ENCODE results near the gene SEMA3A. TPM values are rescaled to one million over a fixed set of nuclear protein-coding genes. Genes with fewer than 3 reads are reported as not detected.
"Not testable (repeated sequence)": the region's sequence is repeated elsewhere in the genome, so short reads cannot be mapped to it uniquely, and the experiment has no call there.

SEMA3A gene
- 1.00 TPM for total RNA-seq
- long read RNA-seq, partial matches to known transcripts = 0 of 1 reads
- long read RNA-seq, other reads (novel, unspliced or antisense) = 1 of 1 reads

DNA sequence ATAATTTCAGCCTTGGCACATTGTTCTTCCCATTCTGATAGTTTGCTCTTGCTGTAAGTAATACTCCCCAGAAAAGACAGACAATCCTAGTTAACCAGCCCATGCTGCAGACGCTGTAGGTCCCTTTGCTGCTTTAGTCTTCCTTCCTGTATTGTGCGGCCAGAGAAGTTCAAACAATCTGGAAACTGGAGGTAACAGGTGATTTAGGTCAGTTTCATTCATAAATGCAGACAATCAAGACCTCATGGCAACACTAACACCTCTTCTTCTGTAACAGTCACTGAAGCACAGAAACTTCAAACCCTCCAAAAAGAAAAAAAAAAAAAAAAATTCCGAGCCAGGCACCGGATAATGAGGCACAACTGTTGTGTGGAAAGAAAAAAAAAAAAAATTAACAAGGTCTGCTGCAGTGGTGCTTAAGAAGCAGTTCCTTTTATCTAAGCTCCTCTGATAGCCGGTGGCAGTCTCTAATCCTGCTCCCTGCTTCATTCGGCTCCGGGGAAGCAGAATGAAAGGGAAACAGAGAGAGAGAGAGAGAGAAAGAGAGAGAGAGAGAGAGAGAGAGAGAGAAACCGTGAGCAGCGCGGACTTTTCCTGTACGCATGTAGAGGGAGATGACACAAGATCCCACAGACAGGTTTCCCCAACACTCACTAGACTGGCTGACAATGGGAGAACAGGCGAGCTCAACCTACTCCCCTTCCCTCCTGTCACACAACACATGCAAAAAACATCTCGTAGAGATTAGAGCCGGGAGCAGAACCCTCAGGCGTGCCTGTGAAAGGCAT lies at the start of gene SEMA3A:
SEMA3A (minus strand) TSS at position 306 of the 788 bp plus-strand sequence; CDS start at position 103, 203 bp downstream.
- intact Hi-C loops (cut with DNase I) = loop anchor here (10.0 kb wide), 1 partner anchor 830 kb away; no protein-coding TSS in a partner anchor
- no peak for DNase-seq (ENCODE audit: low spot score)

DNA sequence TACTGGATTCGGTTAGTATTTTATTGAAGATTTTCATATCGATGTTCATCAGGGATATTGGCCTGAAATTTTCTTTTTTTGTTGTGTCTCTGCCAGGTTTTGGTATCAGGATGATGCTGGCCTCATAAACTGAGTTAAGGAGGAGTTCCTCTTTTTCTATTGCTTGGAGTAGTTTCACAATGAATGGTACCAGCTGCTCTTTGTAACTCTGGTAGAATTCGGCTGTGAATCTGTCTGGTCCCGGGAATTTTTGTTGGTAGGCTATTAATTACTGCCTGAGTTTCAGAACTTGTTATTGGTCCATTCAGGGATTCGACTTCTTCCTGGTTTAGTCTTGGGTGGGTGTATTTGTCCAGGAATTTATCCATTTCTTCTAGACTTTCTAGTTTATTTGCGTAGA lies 48.4 kb upstream of the SEMA3A start:
- DNase-seq (ENCODE audit: low spot score); intact Hi-C loops (cut with DNase I): not testable (repeated sequence)

DNA sequence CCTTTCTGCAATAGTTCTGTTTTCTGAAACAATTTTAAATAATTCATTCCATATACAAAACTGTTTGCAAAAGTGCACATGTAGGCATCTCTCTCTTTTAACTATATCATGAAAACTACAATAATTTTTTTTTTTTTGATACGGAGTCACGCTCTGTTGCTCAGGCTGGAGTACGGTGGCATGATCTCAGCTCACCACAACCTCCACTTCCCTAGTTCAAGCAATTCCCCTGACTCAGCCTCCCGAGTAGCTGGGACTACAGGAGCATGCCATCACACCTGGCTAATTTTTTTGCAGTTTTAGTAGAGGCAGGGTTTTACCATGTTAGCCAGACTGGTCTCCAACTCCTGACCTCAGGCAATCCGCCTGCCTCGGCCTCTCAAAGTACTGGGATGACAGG lies 44.0 kb upstream of the SEMA3A start:
- DNase-seq (ENCODE audit: low spot score) = no peak
- intact Hi-C loops (cut with DNase I) = no loop called here

DNA sequence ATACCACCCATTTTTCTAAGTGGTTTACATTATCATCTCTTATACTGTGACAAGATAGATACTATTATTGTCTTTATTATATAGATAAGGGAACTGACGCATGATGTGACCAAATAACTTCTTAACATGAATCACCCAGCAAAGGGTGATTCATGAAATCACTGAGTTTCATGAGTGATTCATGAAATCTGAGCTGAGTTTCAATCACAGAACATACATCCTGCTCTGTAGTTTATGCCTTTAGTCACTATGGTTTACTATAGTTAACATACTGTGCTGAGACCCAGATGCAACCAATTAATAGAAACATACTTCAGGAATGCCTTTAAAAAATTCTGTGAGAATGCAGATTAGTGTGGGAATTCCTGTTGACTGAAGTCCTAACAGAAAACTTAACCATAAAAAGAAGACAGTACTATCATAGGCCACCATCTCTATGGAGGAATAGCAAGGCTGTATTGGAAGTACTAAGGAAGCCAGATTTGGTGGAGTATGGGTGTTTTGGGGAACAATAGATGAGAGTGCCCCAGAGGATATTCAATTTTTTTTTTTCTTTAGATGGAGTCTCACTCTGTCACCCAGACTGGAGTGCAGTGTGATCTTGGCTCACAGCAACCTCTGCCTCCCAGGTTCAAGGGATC lies 43.1 kb upstream of the SEMA3A start:
- intact Hi-C loops (cut with DNase I) = no loop called here
- no peak for DNase-seq (ENCODE audit: low spot score)

DNA sequence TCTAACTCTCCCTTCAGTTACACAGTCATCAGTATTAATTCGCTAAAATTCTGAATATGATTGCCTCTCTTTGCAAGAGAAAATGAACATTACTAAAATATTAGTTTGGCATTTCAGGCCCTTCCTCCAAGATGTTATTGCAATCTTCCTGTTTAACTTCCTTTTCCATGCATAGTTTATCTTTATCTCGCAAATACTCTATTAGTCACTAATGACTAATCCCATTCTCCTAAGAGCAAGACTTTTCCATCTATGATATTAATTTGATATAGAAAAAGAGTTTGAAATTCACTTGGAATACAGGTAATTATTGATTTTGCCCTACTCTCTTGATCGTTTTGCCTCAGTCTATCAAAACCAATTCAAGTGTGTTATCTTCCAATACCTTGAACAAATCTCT lies 41.8 kb upstream of the SEMA3A start:
- no peak for DNase-seq (ENCODE audit: low spot score)
- intact Hi-C loops (cut with DNase I) = no loop called here

DNA sequence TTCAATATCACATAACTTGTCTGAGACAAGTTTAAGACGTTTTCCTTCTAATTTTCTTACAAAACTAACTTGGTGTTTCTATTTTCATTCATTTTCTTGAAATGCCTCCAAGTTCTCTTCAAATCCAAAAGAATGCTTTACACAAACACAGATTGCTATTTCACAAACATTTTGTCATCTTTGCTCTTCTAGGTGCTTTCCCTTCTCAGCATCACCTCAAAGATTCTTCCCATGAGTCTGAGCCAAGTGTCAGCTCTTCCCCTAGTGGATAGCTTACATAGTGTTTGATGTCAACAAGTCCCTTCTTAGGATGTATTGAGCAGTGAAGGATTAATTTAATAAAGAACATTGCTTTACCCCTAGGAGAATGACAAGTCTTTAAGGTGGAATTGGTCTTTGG lies 38.1 kb upstream of the SEMA3A start:
- no peak for DNase-seq (ENCODE audit: low spot score)
- intact Hi-C loops (cut with DNase I) = no loop called here

DNA sequence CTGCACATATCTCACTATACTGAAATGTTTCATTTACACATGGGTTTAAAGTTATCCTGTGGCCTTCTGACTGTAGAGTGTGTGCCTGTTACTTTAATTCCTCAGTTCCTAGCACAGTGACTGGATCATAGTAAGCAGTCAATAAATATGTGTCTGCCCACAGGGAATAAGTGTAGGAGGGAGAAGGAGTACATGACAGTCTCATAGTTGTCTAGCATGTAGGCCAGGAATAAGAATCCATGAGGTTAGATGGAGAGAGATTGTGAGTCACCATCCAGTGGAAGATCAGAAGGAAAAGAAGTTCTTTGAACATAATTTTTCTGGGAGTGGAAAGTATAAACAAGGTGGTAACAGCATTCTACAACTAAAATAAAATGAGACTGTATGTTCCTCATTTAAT lies 36.6 kb upstream of the SEMA3A start:
- DNase-seq (ENCODE audit: low spot score) = no peak
- intact Hi-C loops (cut with DNase I) = no loop called here

DNA sequence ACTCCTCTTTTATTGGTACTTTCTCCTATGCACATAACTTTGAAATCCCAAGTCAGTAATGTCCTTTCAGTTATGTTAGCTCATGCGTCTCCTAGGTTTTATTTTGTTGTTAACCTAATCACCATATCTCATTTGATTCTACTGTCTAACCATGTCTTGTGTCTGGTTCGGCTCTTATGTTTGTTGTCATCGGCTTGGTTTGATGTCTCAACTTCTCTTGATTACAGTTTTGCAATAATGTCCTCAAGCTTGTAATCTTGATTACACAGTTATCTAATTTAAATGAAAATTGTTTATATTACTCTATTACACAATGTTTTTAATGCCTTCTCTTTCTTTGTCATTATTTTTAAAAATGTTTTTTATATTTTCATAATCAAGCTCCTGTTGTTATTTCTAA lies 35.9 kb upstream of the SEMA3A start:
- no peak for DNase-seq (ENCODE audit: low spot score)
- intact Hi-C loops (cut with DNase I) = no loop called here

DNA sequence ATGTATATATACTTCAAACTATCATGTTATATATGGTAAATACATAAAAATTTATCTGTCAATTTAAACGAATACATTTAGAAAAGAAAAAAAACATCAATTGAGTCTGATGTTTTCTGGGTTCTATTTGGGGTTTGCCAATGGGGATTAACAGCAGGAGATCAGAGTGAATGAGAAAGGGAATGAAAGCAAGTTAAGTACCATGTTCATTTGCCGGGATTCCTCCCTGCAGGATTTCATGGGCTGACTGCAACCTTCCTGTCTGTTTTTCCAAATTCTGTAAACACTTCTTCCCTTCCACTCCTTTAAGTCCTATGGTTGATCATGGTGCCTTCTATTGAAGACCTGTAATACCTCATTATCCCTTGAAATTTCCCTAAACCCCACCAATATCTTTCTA lies 33.9 kb upstream of the SEMA3A start:
- intact Hi-C loops (cut with DNase I) = no loop called here
- DNase-seq (ENCODE audit: low spot score) = no peak

DNA sequence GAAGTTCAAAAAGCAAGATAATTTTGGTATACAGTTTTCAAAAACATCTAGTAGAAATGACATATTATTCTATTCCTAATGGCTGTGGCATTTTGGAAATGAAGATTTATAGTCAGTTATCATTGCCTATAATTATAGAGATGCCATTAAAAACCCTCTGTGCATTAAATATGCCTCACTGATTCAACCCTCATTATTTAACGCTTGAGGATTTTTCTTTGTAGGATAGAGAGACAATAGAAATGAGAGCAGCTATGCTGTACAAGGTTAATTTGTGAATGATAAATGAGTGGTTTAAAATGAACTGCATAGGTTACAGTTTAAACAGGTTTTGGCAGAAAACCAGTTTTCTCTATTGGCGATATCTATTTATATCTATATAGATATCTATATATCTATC lies 32.2 kb upstream of the SEMA3A start:
- DNase-seq (ENCODE audit: low spot score) = no peak

DNA sequence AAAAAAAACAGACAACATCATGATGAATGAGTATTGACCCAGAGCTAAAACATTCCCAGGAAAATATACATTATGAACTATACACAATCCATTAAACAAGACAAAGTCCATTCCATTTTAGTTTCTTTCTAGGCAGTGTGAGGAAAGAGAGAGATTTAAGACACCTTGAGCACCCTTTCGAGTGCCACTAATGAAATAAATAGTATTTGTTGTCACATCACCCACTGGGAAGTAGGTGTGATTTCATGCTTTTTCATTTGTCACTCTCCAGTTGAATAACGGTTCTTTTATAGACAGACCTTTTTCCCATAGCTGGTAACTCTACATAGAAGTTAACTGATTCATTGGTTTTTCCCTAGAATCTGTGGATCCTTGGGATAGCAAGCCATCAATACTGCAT lies 29.9 kb upstream of the SEMA3A start:
- intact Hi-C loops (cut with DNase I) = no loop called here

More for the DNA sequence above, 32.2 kb upstream of the SEMA3A start:
- intact Hi-C loops (cut with DNase I) = no loop called here

DNA sequence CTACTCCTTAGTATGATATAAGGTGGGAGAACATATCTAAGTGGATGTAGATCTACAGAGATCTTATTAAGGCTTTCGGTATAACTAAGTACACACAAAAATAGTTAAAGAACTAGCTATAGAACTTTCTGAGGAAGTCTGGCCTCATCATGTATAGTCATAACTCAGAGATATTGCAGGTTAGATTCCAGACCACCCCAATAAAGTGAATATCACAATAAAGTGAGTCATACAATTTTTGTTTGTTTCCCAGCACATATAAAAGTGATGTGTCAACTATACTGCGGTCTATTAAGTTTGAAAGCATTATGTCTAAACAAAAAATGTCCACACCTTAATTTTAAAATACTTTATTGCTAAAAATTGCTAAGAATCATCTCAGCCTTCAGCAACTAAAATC lies 24.7 kb upstream of the SEMA3A start:
- intact Hi-C loops (cut with DNase I) = no loop called here
- no peak for DNase-seq (ENCODE audit: low spot score)

More for the DNA sequence above, 29.9 kb upstream of the SEMA3A start:
- DNase-seq (ENCODE audit: low spot score) = no peak

DNA sequence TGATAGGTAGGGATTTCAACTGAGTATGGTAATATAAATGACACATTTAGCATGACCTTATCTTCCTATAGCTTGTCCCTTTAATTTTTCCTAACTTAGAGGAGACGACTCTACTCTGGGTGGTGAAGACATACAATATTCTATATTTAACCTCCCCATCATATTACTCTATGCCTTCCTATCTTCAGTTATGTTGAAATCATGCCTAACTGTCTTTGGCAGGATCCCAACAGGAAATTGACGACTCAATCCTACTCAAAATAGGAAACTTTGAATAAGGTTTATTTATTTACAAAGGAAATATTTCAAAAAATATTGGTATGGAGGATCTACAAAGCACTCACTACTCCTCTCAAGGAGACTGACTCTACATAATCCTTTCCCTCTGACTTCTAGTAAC lies 24.1 kb upstream of the SEMA3A start:
- no peak for DNase-seq (ENCODE audit: low spot score)
- intact Hi-C loops (cut with DNase I) = no loop called here

DNA sequence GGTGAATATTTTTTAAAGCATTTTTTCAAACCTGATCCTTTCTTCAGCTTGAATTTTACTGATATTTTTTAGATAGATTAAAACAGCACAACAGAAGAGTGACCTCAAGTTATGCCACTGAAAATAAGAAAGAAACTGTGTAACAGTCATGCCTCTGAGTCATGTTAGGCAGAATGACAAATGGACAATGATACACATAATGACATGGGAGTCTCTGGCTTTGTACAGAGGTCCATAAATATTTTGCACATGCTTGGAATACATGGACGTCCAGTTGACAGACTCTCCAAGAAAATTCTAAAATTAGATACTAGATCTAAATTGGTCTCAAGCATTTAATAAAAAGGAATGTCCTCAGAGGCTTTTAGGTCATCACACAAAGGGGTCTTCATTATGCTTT lies 21.9 kb upstream of the SEMA3A start:
- no peak for DNase-seq (ENCODE audit: low spot score)
- intact Hi-C loops (cut with DNase I) = no loop called here

DNA sequence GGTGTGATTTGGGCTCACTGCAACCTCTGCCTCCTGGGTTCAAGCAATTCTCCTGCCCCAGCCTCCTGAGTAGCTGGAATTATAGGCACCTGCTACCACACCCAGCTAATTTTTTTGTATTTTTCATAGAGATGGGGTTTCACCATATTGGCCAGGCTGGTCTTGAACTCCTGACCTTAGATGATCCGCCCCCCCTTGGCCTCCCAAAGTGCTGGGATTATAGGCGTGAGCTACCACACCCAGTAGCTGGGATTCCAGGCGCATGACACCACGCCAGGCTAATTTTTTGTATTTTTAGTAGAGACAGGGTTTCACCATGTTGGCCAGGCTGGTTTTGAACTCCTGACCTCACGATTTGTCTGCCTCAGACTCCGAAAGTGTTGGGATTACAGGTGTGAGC lies 20.2 kb upstream of the SEMA3A start:
- intact Hi-C loops (cut with DNase I); DNase-seq (ENCODE audit: low spot score): not testable (repeated sequence)

DNA sequence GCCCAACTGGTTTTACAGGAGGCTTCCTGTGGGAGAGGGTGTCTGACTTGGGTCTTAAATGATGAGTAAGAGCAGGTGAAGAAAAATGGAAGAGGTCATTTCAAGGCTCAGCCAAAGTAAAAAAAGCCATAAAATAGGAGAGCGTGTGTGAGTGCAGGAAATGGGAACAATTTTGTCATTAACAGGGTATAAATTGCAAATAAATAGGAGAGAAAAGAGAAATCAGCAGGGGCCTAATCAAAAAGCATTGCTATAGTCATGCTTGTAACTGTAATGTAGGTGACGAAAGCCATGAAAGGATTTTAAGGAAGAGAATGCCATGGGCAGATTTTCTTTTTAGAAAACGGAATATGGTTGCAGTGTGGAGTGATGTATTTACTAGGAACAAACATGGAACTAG lies 15.7 kb upstream of the SEMA3A start:
- no peak for DNase-seq (ENCODE audit: low spot score)
- intact Hi-C loops (cut with DNase I) = no loop called here

DNA sequence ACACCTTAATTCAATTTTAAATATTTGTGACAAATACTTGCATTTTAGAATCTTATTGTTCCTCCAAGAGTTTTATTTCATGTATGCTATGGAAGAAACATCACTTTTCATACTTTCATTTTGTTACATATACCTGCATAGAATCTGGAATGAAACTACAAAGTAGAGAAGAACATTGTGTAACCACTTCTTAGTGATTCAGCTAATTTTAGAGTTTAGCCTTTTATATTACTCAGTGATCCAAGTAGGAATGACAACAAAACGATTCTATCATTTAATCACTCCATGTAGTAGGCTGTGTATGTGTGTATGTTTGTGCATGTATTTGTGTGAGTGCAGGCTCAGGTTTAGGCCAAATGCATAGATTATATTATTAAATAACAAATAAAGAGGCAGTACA lies 14.4 kb upstream of the SEMA3A start:
- intact Hi-C loops (cut with DNase I) = no loop called here

DNA sequence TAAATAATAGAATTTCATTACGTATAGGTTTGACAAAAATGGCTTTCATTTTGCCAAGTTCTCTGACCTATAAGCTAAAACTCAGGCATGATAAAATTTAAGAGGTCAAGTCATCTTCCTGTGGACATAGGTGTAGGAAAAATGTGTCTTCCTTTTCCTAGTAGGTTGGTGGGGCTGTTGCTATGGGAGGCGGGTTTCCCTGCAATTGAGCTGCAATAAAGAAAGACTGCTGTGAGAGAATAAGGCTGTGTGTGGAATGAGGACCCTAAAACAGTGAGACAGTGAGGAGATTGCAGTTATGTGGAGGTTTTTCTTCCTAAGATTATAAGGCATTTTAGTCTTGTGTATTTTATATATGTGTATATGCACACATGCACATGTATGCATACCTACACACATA lies 13.0 kb upstream of the SEMA3A start:
- no peak for DNase-seq (ENCODE audit: low spot score)
- intact Hi-C loops (cut with DNase I) = no loop called here

More for the DNA sequence above, 14.4 kb upstream of the SEMA3A start:
- no peak for DNase-seq (ENCODE audit: low spot score)

DNA sequence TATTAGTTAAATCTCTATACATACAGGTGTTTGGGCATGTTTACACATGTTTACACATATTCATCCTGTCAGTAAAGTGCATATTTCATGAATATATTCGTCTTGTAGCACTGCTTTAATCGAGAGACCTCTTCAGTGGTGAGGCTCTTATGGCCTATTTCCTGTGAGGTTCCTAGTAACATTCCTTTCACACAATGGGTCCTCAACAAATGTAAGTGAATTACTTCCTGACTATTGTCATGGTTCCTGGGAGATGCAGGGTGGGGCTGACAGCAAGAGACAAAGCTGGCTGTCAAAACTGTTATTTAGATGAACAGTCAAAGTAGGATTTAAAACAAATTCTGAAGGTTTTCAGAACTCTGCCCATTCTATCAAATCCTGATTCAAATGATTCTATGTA lies 12.4 kb upstream of the SEMA3A start:
- intact Hi-C loops (cut with DNase I) = no loop called here
- DNase-seq (ENCODE audit: low spot score) = no peak

DNA sequence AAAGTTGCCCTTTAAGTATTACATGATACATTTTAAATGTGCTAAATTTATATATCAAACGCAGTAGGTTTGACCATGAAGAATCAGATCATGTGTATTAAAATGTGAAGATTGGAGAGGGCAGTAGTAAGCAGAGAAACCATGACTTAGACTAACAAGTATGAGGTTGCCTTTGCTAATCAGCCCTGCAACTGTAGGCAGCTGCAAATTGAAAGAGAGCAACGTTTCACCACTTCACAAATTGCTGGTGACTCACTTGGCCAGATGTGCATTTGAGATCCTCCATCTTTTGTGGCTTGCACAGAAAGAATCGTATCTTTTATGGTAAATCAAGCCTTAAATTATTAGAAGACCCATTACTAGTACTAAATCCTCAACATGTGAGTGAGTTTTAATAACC lies 10.1 kb upstream of the SEMA3A start:
- DNase-seq (ENCODE audit: low spot score) = no peak
- intact Hi-C loops (cut with DNase I) = no loop called here

DNA sequence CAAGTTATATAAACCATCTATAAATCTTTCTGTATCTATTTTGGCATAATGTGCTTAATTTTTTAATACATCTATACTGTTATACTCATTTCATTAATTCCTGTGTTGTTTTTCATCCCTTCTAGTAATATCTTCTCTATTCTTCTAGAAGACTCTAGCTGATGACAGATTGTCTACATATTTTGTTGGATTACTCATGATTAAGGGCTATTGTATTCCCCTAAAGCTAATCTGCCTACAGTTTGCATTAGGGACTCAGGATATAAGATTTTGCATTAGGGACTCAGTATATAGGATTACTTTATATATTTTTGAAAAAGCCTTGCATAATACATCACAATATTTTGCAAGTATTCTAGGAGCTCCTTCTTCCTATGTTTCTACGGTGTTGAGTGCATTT lies 8.3 kb upstream of the SEMA3A start:
- intact Hi-C loops (cut with DNase I) = no loop called here
- DNase-seq (ENCODE audit: low spot score) = no peak

All from cardiac septum (tissue), 1 donor.